Measurements from ENCODE around the gene LRPAP1. TPM values are rescaled to one million over a fixed set of nuclear protein-coding genes. Genes with fewer than 3 reads are reported as not detected.

Gene LRPAP1
- total and polyA plus RNA-seq, 2 experiments from 2014 or later, result 63.0 to 82.5 TPM

DNA sequence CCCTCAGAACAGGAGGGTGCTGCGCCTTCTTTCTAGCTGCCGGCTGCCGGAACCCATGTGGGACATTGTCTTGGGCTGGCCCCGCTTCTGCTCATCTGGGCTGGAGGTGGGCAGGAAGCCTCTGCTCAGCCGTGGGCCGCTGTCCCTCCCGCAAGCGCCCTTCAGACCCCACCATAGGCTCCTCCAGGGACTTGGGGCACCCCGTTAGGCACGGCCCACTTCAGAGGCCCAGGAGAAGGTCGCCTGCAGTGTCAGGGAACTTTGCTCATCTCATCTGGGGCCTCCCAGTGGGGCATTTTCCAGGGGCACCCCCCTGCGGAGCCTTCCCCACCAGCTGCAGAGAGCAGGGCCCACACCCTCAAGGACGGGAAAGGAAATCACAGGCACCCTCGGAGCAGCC is 36.2 kb downstream of the LRPAP1 start:
- Histone ChIP-seq H3K36me3 (ENCODE audit: insufficient read depth) (no peaks in the 10 kb centered on the region), H3F3A (replicated peaks; ENCODE audit: low read depth) (no peaks in the 10 kb centered on the region), H3K79me2 (replicated peaks; ENCODE audit: insufficient read depth) (no peaks in the 10 kb centered on the region), H4K20me1 (replicated peaks; ENCODE audit: insufficient read depth) (no peaks in the 10 kb centered on the region; the same call in 1 of the 2 replicates), H3K4me3 (no peak overlapping the region), H3K4me1 (ENCODE audit: insufficient read depth) (no peaks in the 10 kb centered on the region), H3K27me3 (ENCODE audit: insufficient read depth) (peaks cover 70% of the 10 kb centered on the region), H2AFZ (no peak overlapping the region), H3K4me2 (no peak overlapping the region), H3K9me2 (ENCODE audit: insufficient read depth) (no peaks in the 10 kb centered on the region), H3K27ac (ENCODE audit: low read depth) (no peak overlapping the region)
- peaks cover 59% of the 10 kb centered on the region for H3K27me3 Mint-ChIP-seq (ENCODE audit: insufficient read depth, low read depth, poor library complexity)
- no peaks in the 10 kb centered on the region for H3K36me3 Mint-ChIP-seq (ENCODE audit: low read depth)
- ATAC-seq (no peak), DNase-seq (ENCODE audit: low spot score) (no peak)
- no peak for TF ChIP-seq NANOG (IDR thresholded peaks at IDR 0.05; ENCODE audit: borderline replicate concordance)
- TF ChIP-seq CREB1 (CRISPR knock-in tag; IDR thresholded peaks at IDR 0.05; ENCODE audit: low read depth), result no peak
- TF ChIP-seq, protein P1, sequence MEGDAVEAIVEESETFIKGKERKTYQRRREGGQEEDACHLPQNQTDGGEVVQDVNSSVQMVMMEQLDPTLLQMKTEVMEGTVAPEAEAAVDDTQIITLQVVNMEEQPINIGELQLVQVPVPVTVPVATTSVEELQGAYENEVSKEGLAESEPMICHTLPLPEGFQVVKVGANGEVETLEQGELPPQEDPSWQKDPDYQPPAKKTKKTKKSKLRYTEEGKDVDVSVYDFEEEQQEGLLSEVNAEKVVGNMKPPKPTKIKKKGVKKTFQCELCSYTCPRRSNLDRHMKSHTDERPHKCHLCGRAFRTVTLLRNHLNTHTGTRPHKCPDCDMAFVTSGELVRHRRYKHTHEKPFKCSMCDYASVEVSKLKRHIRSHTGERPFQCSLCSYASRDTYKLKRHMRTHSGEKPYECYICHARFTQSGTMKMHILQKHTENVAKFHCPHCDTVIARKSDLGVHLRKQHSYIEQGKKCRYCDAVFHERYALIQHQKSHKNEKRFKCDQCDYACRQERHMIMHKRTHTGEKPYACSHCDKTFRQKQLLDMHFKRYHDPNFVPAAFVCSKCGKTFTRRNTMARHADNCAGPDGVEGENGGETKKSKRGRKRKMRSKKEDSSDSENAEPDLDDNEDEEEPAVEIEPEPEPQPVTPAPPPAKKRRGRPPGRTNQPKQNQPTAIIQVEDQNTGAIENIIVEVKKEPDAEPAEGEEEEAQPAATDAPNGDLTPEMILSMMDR (conservative IDR thresholded peaks at IDR 0.05; ENCODE audit: low read depth in 2 of 2), result no peak
- no peak for TF ChIP-seq POLR2AphosphoS5 (IDR thresholded peaks at IDR 0.05; ENCODE audit: low read depth)
- TF ChIP-seq STAT1 (IDR thresholded peaks at IDR 0.05; ENCODE audit: unreplicated experiment), result no peak
- TF ChIP-seq EZH2phosphoT487 (IDR thresholded peaks at IDR 0.05; ENCODE audit: unreplicated experiment), result no peak
- TF ChIP-seq, protein P2, sequence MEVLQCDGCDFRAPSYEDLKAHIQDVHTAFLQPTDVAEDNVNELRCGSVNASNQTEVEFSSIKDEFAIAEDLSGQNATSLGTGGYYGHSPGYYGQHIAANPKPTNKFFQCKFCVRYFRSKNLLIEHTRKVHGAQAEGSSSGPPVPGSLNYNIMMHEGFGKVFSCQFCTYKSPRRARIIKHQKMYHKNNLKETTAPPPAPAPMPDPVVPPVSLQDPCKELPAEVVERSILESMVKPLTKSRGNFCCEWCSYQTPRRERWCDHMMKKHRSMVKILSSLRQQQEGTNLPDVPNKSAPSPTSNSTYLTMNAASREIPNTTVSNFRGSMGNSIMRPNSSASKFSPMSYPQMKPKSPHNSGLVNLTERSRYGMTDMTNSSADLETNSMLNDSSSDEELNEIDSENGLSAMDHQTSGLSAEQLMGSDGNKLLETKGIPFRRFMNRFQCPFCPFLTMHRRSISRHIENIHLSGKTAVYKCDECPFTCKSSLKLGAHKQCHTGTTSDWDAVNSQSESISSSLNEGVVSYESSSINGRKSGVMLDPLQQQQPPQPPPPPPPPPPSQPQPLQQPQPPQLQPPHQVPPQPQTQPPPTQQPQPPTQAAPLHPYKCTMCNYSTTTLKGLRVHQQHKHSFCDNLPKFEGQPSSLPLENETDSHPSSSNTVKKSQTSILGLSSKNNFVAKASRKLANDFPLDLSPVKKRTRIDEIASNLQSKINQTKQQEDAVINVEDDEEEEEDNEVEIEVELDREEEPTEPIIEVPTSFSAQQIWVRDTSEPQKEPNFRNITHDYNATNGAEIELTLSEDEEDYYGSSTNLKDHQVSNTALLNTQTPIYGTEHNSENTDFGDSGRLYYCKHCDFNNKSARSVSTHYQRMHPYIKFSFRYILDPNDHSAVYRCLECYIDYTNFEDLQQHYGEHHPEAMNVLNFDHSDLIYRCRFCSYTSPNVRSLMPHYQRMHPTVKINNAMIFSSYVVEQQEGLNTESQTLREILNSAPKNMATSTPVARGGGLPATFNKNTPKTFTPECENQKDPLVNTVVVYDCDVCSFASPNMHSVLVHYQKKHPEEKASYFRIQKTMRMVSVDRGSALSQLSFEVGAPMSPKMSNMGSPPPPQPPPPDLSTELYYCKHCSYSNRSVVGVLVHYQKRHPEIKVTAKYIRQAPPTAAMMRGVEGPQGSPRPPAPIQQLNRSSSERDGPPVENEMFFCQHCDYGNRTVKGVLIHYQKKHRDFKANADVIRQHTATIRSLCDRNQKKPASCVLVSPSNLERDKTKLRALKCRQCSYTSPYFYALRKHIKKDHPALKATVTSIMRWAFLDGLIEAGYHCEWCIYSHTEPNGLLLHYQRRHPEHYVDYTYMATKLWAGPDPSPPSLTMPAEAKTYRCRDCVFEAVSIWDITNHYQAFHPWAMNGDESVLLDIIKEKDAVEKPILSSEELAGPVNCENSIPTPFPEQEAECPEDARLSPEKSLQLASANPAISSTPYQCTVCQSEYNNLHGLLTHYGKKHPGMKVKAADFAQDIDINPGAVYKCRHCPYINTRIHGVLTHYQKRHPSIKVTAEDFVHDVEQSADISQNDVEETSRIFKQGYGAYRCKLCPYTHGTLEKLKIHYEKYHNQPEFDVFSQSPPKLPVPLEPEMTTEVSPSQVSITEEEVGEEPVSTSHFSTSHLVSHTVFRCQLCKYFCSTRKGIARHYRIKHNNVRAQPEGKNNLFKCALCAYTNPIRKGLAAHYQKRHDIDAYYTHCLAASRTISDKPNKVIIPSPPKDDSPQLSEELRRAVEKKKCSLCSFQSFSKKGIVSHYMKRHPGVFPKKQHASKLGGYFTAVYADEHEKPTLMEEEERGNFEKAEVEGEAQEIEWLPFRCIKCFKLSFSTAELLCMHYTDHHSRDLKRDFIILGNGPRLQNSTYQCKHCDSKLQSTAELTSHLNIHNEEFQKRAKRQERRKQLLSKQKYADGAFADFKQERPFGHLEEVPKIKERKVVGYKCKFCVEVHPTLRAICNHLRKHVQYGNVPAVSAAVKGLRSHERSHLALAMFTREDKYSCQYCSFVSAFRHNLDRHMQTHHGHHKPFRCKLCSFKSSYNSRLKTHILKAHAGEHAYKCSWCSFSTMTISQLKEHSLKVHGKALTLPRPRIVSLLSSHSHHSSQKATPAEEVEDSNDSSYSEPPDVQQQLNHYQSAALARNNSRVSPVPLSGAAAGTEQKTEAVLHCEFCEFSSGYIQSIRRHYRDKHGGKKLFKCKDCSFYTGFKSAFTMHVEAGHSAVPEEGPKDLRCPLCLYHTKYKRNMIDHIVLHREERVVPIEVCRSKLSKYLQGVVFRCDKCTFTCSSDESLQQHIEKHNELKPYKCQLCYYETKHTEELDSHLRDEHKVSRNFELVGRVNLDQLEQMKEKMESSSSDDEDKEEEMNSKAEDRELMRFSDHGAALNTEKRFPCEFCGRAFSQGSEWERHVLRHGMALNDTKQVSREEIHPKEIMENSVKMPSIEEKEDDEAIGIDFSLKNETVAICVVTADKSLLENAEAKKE (CRISPR knock-in tag; IDR thresholded peaks at IDR 0.05), result no peak
- no peak for TF ChIP-seq JUNB (IDR thresholded peaks at IDR 0.05; ENCODE audit: unreplicated experiment)
- TF ChIP-seq ZNF114 (CRISPR knock-in tag; IDR thresholded peaks at IDR 0.05), result no peak
- no peak for TF ChIP-seq ZNF331 (CRISPR knock-in tag; IDR thresholded peaks at IDR 0.05; ENCODE audit: low read depth)
- TF ChIP-seq, protein P3, sequence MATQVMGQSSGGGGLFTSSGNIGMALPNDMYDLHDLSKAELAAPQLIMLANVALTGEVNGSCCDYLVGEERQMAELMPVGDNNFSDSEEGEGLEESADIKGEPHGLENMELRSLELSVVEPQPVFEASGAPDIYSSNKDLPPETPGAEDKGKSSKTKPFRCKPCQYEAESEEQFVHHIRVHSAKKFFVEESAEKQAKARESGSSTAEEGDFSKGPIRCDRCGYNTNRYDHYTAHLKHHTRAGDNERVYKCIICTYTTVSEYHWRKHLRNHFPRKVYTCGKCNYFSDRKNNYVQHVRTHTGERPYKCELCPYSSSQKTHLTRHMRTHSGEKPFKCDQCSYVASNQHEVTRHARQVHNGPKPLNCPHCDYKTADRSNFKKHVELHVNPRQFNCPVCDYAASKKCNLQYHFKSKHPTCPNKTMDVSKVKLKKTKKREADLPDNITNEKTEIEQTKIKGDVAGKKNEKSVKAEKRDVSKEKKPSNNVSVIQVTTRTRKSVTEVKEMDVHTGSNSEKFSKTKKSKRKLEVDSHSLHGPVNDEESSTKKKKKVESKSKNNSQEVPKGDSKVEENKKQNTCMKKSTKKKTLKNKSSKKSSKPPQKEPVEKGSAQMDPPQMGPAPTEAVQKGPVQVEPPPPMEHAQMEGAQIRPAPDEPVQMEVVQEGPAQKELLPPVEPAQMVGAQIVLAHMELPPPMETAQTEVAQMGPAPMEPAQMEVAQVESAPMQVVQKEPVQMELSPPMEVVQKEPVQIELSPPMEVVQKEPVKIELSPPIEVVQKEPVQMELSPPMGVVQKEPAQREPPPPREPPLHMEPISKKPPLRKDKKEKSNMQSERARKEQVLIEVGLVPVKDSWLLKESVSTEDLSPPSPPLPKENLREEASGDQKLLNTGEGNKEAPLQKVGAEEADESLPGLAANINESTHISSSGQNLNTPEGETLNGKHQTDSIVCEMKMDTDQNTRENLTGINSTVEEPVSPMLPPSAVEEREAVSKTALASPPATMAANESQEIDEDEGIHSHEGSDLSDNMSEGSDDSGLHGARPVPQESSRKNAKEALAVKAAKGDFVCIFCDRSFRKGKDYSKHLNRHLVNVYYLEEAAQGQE (IDR thresholded peaks at IDR 0.05; ENCODE audit: unreplicated experiment), result no peak
- no peak overlapping the region for H3K4me3 Mint-ChIP-seq
- H3K27ac Mint-ChIP-seq, result no peak overlapping the region
- H3K4me1 Mint-ChIP-seq, result peaks cover 7% of the 10 kb centered on the region
- H3K9me3 Mint-ChIP-seq, result peaks cover 4% of the 10 kb centered on the region
